BJ (cell line): ENCODE data around the gene PHC2. TPM values are rescaled to one million over a fixed set of nuclear protein-coding genes. Genes with fewer than 3 reads are reported as not detected.

ENCODE experiments used
- CTCF ChIA-PET: fragments of 350-600 bp; formaldehyde crosslinking; extraction: SDS; loops from one replicate; lab custom pipeline; 2021; ENCODE audit warnings: antibody characterized with exemption, inconsistent platforms; lab: Yijun Ruan, JAX
- POLR2A ChIA-PET: fragments of 300-600 bp; sonication (Branson Sonifier 250); formaldehyde crosslinking; extraction: SDS; loops from one replicate; lab custom pipeline; 2021; ENCODE audit warnings: antibody characterized with exemption; lab: Charles Lee
- DNase-seq: peaks from one replicate; pipeline ENCODE4 v3.0.0-alpha.2; 2011; ENCODE audit warnings: low read depth
- H3K27me3 ChIP-seq: 2 replicates; pipeline ENCODE4 v1.6.0; 2011; ENCODE audit warnings: low read length; ENCODE audit not compliant: control insufficient read depth, insufficient read depth
- H3K36me3 ChIP-seq: 2 replicates; pipeline ENCODE4 v1.5.1; 2011; ENCODE audit warnings: low read length; ENCODE audit not compliant: control insufficient read depth, insufficient read depth
- H3K4me3 ChIP-seq: 2 replicates; pipeline ENCODE4 v1.5.1; 2011; ENCODE audit warnings: low read depth, mild to moderate bottlenecking, control low read depth, low read length
- polyA plus RNA-seq: library from polyadenylated mRNA; depleted of rRNA; stranded (reverse); fragments of >200 nt; gene quantifications from 2 replicates; pipeline ENCODE4 v1.2.3, GENCODE V29; 2011
- TF ChIP-seq, protein P1 (sequence below): IDR thresholded peaks from 2 replicates; pipeline ENCODE4 v1.5.1; 2011; ENCODE audit warnings: low read depth, mild to moderate bottlenecking, control low read depth, inconsistent platforms, low read length, moderate library complexity; ENCODE audit not compliant: insufficient read depth

PHC2 gene
- polyA plus RNA-seq, 1 experiment: 62.0 TPM

DNA sequence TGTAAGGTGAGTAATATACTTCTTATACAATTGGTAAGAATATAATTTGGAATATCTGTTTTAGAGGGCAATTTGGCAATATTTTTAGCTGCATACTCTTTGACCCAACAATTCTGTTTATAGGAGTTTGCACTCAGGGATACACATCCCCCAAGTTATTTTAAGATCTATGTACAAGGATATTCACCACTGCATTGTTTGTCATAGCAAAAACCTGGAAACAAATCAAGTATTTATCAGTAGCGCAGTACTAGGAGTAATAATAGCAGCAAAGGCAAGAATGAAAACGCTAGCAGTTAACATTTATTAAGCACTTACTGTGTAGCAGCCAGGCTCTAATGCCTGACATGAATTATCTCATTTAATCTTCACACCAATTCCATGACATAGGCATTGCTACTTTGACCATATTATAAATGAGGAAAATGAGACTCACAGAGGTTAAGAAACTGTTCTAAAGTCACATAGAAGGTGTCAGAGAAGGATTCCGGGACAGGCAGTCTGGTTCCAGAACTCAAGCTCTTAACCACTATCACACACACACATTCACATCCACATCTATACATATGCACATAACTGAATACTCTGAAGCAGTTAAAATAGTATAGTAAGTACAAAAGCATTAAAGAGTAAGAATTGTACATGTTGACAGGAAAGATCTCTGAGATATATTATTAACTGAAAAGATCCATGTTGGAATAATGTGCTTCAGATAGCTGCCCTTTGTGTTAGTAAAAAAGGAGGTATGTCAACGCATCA, 30.6 kb downstream of the PHC2 start:
- TF ChIP-seq, protein P1, sequence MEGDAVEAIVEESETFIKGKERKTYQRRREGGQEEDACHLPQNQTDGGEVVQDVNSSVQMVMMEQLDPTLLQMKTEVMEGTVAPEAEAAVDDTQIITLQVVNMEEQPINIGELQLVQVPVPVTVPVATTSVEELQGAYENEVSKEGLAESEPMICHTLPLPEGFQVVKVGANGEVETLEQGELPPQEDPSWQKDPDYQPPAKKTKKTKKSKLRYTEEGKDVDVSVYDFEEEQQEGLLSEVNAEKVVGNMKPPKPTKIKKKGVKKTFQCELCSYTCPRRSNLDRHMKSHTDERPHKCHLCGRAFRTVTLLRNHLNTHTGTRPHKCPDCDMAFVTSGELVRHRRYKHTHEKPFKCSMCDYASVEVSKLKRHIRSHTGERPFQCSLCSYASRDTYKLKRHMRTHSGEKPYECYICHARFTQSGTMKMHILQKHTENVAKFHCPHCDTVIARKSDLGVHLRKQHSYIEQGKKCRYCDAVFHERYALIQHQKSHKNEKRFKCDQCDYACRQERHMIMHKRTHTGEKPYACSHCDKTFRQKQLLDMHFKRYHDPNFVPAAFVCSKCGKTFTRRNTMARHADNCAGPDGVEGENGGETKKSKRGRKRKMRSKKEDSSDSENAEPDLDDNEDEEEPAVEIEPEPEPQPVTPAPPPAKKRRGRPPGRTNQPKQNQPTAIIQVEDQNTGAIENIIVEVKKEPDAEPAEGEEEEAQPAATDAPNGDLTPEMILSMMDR: no peak
- ChIA-PET POLR2A (no interaction called here), CTCF (interaction anchor here (0.6 kb wide), 1 partner anchor 87 kb away, joined by 3 read pairs; no protein-coding TSS in a partner anchor)
- no peak for DNase-seq
- no peak overlapping the region for H3K4me3 ChIP-seq
- H3K36me3 ChIP-seq: no peaks in the 10 kb centered on the region
- no peaks in the 10 kb centered on the region for H3K27me3 ChIP-seq

DNA sequence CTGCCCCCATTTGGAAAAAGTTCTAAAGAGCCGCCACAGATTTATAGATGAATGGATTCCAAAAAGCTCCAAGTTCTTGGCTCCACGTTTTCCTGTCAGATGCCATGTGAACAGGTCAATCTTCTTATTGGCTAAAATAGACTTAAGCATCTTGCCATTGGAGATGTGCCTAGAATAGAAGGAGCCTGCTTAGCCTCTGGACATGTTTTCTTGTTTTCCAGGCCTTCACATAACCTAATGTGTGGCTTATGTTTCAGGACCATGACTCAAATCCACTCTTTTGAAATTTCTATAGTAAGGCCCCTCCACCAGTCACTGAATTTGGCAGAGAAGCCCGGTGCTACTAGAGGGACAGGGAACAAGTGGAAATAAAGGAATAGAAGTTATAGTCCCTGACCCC, 31.5 kb downstream of the PHC2 start:
- no peaks in the 10 kb centered on the region for H3K36me3 ChIP-seq
- CTCF ChIA-PET: no interaction called here
- no peak overlapping the region for H3K4me3 ChIP-seq
- DNase-seq: no peak
- TF ChIP-seq, protein P1: no peak
- POLR2A ChIA-PET: interaction anchor here (0.7 kb wide), 1 partner anchor 1337 kb away, joined by 3 read pairs; no protein-coding TSS in a partner anchor
- no peaks in the 10 kb centered on the region for H3K27me3 ChIP-seq

DNA sequence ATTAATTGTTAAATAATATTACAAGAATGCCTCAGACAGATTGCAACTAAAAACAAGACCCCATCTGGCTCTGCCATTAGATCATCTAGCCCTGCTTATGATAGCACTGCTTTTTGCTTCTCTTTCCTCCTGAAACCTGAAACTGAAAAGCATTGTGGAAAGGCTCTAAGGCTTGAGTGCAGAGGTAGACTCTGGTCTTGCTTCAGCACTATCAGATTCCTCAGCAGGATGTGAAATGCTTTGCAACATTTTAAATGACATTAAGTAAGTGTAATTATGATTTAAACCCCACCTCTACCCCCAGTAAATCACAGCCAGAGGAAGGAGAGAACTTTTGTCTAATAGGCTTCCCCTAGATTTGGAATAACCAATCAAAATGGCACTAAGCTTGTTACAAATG, 32.9 kb downstream of the PHC2 start:
- TF ChIP-seq, protein P1: no peak
- POLR2A ChIA-PET: no interaction called here
- Histone ChIP-seq H3K4me3 (no peak overlapping the region), H3K36me3 (no peaks in the 10 kb centered on the region), H3K27me3 (no peaks in the 10 kb centered on the region)
- CTCF ChIA-PET: interaction anchor here (1.7 kb wide), 1 partner anchor 9 kb away, joined by 6 read pairs; no protein-coding TSS in a partner anchor
- no peak for DNase-seq

DNA sequence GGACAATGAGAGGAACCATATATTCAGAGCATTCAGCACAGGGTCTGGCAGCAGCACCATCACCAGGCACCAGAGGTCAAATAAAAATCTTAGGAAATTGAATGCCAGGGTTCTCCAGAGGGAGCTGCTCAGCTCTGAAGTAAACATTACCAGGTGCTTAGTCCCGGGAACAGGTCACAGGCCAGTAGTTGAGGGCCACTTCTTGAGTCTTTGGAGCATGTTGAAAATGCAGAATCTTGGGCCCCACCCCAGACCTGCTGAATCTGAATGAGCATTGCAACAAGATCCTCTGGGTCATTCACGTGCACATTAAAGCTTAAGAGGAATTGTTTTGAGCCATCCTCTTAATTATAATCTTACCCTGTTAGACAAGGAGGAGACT, 33.8 kb downstream of the PHC2 start:
- DNase-seq: no peak
- Histone ChIP-seq H3K36me3 (no peaks in the 10 kb centered on the region), H3K4me3 (no peak overlapping the region), H3K27me3 (no peaks in the 10 kb centered on the region)
- POLR2A ChIA-PET: no interaction called here
- CTCF ChIA-PET: interaction anchor here (1.7 kb wide), 1 partner anchor 10 kb away, joined by 6 read pairs; no protein-coding TSS in a partner anchor
- TF ChIP-seq, protein P1: no peak

DNA sequence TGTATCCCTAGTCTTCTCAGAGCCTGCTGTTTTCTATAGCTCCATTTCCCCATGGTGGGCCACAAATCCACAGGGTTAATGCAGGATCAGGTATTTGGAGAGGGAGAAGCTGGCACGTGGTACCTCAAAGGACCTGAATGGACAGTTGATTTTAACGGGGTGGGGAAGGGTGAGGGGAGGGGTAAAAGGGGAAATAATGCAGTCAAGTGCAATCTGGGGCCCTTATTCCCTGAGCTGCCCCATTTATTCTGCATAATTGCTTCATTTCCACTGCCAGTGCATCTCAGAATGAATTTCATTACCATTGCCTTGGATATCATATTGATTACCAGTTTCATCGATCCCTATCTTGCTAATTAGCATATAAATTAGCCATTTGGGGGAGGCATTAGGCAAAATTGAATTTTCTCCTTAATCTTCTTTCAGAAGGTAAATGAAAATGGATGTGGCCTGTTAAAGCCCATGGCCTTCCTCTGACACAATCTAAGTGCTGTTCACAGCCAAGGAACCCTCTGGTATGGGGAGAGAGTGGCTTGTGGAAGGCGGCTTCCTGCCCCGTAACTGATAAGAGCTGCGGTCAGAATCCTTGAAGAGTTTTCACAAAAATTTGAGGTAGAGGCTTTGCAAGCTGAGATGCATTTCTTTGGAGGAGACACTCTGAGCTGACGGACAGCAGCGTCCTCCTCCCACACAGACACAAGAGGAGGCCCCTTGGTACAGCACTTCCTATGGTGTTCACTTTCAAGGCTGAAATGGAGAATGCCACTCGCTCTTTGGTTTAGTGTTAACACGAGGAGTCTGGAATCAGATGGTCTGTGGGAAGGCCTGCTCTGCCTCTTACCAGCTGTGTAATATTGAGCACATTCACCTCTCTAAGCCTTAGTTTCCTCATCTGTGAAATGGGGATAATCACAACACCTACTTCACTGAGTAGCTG, 34.4 kb downstream of the PHC2 start:
- CTCF ChIA-PET: interaction anchor here (1.7 kb wide), 1 partner anchor 11 kb away, joined by 6 read pairs; no protein-coding TSS in a partner anchor
- H3K27me3 ChIP-seq: no peaks in the 10 kb centered on the region
- TF ChIP-seq, protein P1: no peak
- H3K36me3 ChIP-seq: no peaks in the 10 kb centered on the region
- H3K4me3 ChIP-seq: no peak overlapping the region
- DNase-seq: no peak
- POLR2A ChIA-PET: no interaction called here
